Retinal pigment epithelial cell (primary cell): ENCODE measurements around the gene UQCRH.
A peak's percentile ranks its signal among the peaks of the same experiment; 100 is the strongest.
"Not testable (repeated sequence)": the region's sequence is repeated elsewhere in the genome, so short reads cannot be mapped to it uniquely, and the experiment has no call there.

Source experiments
- DNase-seq: peaks from one replicate; pipeline ENCODE4 v3.0.0-alpha.2; 2010; ENCODE audit warnings: low read depth
- H3K4me3 ChIP-seq: 2 replicates; pipeline ENCODE4 v1.5.1; 2011; ENCODE audit warnings: mild to moderate bottlenecking, low read length, control low read depth, moderate library complexity
- TF ChIP-seq, protein P1 (sequence below): conservative IDR thresholded peaks from 2 replicates; pipeline ENCODE4 v1.5.1; 2011; ENCODE audit warnings: low read depth, low read length, control low read depth, inconsistent platforms

Gene UQCRH

GRCh38 chr1:46342084-46342656 lies 38.7 kb downstream of the UQCRH start:
- peak overlapping the region; percentile 91 for H3K4me3 ChIP-seq
- DNase-seq = no peak
- TF ChIP-seq, protein P1, sequence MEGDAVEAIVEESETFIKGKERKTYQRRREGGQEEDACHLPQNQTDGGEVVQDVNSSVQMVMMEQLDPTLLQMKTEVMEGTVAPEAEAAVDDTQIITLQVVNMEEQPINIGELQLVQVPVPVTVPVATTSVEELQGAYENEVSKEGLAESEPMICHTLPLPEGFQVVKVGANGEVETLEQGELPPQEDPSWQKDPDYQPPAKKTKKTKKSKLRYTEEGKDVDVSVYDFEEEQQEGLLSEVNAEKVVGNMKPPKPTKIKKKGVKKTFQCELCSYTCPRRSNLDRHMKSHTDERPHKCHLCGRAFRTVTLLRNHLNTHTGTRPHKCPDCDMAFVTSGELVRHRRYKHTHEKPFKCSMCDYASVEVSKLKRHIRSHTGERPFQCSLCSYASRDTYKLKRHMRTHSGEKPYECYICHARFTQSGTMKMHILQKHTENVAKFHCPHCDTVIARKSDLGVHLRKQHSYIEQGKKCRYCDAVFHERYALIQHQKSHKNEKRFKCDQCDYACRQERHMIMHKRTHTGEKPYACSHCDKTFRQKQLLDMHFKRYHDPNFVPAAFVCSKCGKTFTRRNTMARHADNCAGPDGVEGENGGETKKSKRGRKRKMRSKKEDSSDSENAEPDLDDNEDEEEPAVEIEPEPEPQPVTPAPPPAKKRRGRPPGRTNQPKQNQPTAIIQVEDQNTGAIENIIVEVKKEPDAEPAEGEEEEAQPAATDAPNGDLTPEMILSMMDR = peak; percentile 52

DNA sequence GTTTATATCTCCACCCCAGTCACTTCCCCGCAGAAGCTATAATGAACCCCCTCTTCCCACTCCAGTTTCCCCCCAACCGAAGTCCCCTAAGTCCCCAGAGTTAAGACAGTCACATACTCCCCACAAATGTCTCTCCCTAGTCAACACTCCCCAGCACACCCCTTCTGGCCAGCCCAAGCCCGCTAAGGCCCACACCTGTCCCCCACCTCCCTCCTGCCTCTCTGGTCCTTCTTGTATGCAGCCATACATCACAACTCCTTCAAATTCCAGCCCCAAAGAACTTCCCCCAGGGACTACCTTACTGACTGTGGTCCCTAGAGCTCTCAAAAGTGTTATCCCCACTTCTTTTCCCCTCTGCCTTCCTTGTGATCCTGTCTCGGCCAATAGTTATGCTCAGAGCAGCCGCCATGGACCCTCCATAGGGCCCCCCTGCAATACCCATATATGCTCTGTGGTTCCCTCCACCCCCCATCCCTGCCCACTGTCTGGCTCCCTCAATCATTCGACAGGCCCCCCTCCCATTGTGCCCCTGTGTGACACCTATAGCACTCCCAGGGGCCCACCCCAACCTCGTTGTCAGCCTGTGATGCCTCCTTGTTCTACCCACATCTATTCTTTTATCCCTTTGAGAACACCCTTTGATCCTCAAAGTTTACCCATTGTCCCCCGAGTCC lies 39.3 kb downstream of the UQCRH start:
- no peak for DNase-seq

GRCh38 chr1:46343351-46343695 lies 39.8 kb downstream of the UQCRH start:
- TF ChIP-seq, protein P1 = no peak
- H3K4me3 ChIP-seq = no peak overlapping the region
- no peak for DNase-seq

More for the DNA sequence above, 39.3 kb downstream of the UQCRH start:
- TF ChIP-seq, protein P1 = no peak
- H3K4me3 ChIP-seq = no peak overlapping the region

- no peak for DNase-seq
- TF ChIP-seq, protein P1 = no peak
- no peak overlapping the region for H3K4me3 ChIP-seq
Observed at GRCh38 chr1:46343705-46344104, 40.2 kb downstream of the UQCRH start.

GRCh38 chr1:46344481-46344880 lies 41.0 kb downstream of the UQCRH start:
- no peak overlapping the region for H3K4me3 ChIP-seq
- TF ChIP-seq, protein P1 = no peak
- no peak for DNase-seq

DNA sequence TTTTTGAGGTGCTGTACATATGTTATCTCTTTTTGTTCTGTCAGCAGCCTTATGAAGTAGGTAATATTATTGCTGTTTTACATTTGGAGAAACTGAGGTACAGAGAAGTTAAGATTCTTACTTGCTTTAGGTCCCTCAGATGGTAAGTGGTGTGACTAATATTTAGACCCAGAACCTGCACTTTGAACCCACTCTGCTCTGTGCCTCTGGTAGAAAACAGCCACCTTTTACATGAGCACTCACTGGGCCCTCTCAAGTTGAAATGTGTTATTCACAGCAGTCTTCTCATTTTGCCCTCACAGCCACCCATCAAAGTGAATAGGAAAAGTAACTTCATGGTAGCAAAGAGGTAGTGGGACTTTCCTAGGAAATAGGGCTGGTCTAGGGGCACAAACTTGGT lies 41.8 kb downstream of the UQCRH start:
- TF ChIP-seq, protein P1 = no peak
- DNase-seq = no peak
- no peak overlapping the region for H3K4me3 ChIP-seq

DNA sequence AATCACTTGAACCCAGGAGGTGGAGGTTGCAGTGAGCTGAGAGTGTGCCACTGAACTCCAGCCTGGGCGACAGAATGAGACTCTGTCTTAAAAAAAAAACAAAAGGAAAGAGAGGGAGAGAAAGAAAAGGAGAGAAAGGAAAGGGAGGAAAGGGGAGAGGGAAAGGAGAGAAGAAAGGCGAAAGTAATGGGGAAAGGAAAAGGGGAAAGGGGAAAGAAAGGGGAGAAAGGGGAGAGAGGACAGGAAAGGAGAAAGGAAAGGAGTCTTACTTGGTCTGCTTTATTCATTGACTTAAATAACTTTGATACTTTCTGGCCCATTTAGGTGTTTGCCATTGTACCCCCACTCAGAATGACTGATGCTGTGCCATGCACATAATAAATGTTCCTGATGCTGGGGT lies 48.9 kb downstream of the UQCRH start:
- no peak for DNase-seq
- TF ChIP-seq, protein P1 = no peak
- H3K4me3 ChIP-seq = no peak overlapping the region

DNA sequence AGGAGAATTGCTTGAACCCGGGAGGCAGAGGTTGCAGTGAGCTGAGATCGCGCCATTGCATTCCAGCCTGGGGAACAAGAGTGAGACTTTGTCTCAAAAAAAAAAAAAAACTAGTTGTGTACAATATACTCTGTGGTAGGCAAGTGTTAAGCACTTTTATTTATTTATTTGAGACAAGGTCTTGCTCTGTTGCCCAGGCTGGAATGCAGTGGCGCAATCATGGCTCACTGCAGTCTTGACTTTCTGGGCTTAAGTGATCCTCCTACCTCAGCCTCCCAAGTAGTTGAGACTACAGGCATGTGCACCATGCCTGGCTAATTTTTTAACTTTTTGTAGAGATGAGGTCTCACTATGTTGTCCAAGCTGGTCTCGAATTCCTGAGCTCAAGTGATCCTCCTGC lies 52.4 kb downstream of the UQCRH start:
- not testable (repeated sequence) for H3K4me3 ChIP-seq, DNase-seq
